Astrocyte (in vitro differentiated cells and primary cell): ENCODE data around the gene RNF7. TPM values are rescaled to one million over a fixed set of nuclear protein-coding genes. Genes with fewer than 3 reads are reported as not detected.
"Not testable (repeated sequence)": the region's sequence is repeated elsewhere in the genome, so short reads cannot be mapped to it uniquely, and the experiment has no call there.

Source experiments
- DNase-seq: peaks from one replicate; pipeline ENCODE4 v3.0.0-alpha.2; 2010; ENCODE audit warnings: low read depth
- FAIRE-seq: peaks from 2 replicates; lab custom pipeline; 2011; peaks lifted over from hg19 to GRCh38; lab: Jason Lieb, UNC
- H2AFZ ChIP-seq: 2 replicates; pipeline ENCODE4 v1.6.0; 2012; ENCODE audit warnings: low read depth, low read length, inconsistent platforms
- H3K27ac ChIP-seq: 2 replicates; pipeline ENCODE4 v1.5.1; 2011; ENCODE audit warnings: low read depth, low read length, inconsistent platforms
- H3K27me3 ChIP-seq: 2 replicates; pipeline ENCODE4 v1.6.0; 2011; ENCODE audit warnings: low read length, inconsistent platforms; ENCODE audit not compliant: insufficient read depth
- H3K36me3 ChIP-seq: 2 replicates; pipeline ENCODE4 v1.5.1; 2011; ENCODE audit warnings: low read length, inconsistent platforms; ENCODE audit not compliant: insufficient read depth
- H3K4me1 ChIP-seq: 2 replicates; pipeline ENCODE4 v1.5.1; 2011; ENCODE audit warnings: low read length, inconsistent platforms; ENCODE audit not compliant: insufficient read depth
- H3K4me2 ChIP-seq: 2 replicates; pipeline ENCODE4 v1.6.0; 2012; ENCODE audit warnings: low read length, inconsistent platforms
- H3K4me3 ChIP-seq: 2 replicates; pipeline ENCODE4 v1.5.1; 2011; ENCODE audit warnings: low read depth, mild to moderate bottlenecking, low read length, inconsistent platforms; ENCODE audit not compliant: insufficient read depth
- H3K79me2 ChIP-seq: 2 replicates; pipeline ENCODE4 v1.6.0; 2012; ENCODE audit warnings: mild to moderate bottlenecking, low read length, inconsistent platforms; ENCODE audit not compliant: insufficient read depth
- H3K9ac ChIP-seq: 2 replicates; pipeline ENCODE4 v1.6.0; 2012; ENCODE audit warnings: mild to moderate bottlenecking, low read length, inconsistent platforms
- H3K9me3 ChIP-seq: 2 replicates; pipeline ENCODE4 v1.5.1; 2012; ENCODE audit warnings: low read depth, mild to moderate bottlenecking, low read length, inconsistent platforms; ENCODE audit not compliant: insufficient read depth
- H4K20me1 ChIP-seq: 2 replicates; pipeline ENCODE4 v1.6.0; 2012; ENCODE audit warnings: low read length, inconsistent platforms; ENCODE audit not compliant: insufficient read depth
- H3K27ac Mint-ChIP-seq: one replicate; pipeline ENCODE4 v1.8.0; 2021; ENCODE audit warnings: mild to moderate bottlenecking, mixed read lengths; ENCODE audit not compliant: unreplicated experiment
- H3K27me3 Mint-ChIP-seq: one replicate; pipeline ENCODE4 v1.8.0; 2021; ENCODE audit warnings: low read depth, mixed read lengths; ENCODE audit not compliant: unreplicated experiment
- H3K36me3 Mint-ChIP-seq: one replicate; pipeline ENCODE4 v1.8.0; 2021; ENCODE audit warnings: low read depth, mixed read lengths; ENCODE audit not compliant: unreplicated experiment
- H3K4me1 Mint-ChIP-seq: one replicate; pipeline ENCODE4 v1.8.0; 2021; ENCODE audit warnings: low read depth, mixed read lengths; ENCODE audit not compliant: unreplicated experiment
- H3K4me3 Mint-ChIP-seq: one replicate; pipeline ENCODE4 v1.8.0; 2021; ENCODE audit warnings: mild to moderate bottlenecking, moderate library complexity, mixed read lengths; ENCODE audit not compliant: unreplicated experiment
- H3K9me3 Mint-ChIP-seq: one replicate; pipeline ENCODE4 v1.8.0; 2021; ENCODE audit warnings: mild to moderate bottlenecking, mixed read lengths; ENCODE audit not compliant: unreplicated experiment
- EZH2 ChIP-seq: IDR thresholded peaks from 2 replicates; pipeline ENCODE4 v1.6.1; 2012; ENCODE audit warnings: mild to moderate bottlenecking, low read length, inconsistent platforms; ENCODE audit not compliant: insufficient read depth
- total RNA-seq: library from RNA; stranded (reverse); gene quantifications from 2 replicates; pipeline ENCODE4 v1.2.1, GENCODE V29; 2021
- TF ChIP-seq, protein P1 (sequence below): IDR thresholded peaks from 2 replicates; pipeline ENCODE4 v1.5.1; 2011; ENCODE audit warnings: low read depth, mild to moderate bottlenecking, inconsistent platforms, low read length, moderate library complexity; ENCODE audit not compliant: insufficient read depth

Gene RNF7
- total RNA-seq, 1 donor from 2014 or later, result 168 TPM

DNA sequence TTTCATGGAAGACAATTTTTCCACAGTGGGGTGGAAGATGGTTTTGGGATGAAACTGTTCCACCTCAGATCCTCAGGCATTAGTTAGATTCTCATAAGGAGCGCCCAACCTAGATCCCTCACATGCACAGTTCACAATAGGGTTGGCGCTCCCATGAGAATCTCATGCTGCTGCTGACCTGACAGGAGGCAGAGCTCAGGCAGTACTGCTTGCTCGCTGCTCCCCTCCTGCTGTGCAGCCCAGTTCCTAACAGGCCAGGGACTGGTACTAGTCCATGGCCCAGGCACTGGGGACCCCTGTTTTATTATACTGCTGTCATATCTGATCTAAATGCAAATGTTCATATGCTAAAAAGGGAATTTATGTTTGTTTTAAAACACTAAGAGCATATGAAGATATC lies 15.3 kb downstream of the RNF7 start:
- H3K79me2 ChIP-seq, result no peaks in the 10 kb centered on the region
- peaks cover 3% of the 10 kb centered on the region for H3K4me1 Mint-ChIP-seq
- no peak overlapping the region for H3K27ac Mint-ChIP-seq
- TF ChIP-seq EZH2, result no peak
- TF ChIP-seq, protein P1, sequence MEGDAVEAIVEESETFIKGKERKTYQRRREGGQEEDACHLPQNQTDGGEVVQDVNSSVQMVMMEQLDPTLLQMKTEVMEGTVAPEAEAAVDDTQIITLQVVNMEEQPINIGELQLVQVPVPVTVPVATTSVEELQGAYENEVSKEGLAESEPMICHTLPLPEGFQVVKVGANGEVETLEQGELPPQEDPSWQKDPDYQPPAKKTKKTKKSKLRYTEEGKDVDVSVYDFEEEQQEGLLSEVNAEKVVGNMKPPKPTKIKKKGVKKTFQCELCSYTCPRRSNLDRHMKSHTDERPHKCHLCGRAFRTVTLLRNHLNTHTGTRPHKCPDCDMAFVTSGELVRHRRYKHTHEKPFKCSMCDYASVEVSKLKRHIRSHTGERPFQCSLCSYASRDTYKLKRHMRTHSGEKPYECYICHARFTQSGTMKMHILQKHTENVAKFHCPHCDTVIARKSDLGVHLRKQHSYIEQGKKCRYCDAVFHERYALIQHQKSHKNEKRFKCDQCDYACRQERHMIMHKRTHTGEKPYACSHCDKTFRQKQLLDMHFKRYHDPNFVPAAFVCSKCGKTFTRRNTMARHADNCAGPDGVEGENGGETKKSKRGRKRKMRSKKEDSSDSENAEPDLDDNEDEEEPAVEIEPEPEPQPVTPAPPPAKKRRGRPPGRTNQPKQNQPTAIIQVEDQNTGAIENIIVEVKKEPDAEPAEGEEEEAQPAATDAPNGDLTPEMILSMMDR, result no peak
- peaks cover 3% of the 10 kb centered on the region for H3K36me3 Mint-ChIP-seq
- no peaks in the 10 kb centered on the region for H3K4me1 ChIP-seq
- no peaks in the 10 kb centered on the region for H3K27me3 ChIP-seq
- H3K9ac ChIP-seq, result no peak overlapping the region
- H3K9me3 Mint-ChIP-seq, result no peaks in the 10 kb centered on the region
- no peak overlapping the region for H3K27ac ChIP-seq
- H4K20me1 ChIP-seq, result peaks cover 13% of the 10 kb centered on the region
- H2AFZ ChIP-seq, result no peak overlapping the region
- no peak overlapping the region for H3K4me3 Mint-ChIP-seq
- FAIRE-seq (no peak), DNase-seq (no peak)
- H3K36me3 ChIP-seq, result peaks cover 13% of the 10 kb centered on the region
- no peaks in the 10 kb centered on the region for H3K9me3 ChIP-seq
- H3K4me3 ChIP-seq, result no peak overlapping the region
- H3K4me2 ChIP-seq, result no peak overlapping the region
- no peaks in the 10 kb centered on the region for H3K27me3 Mint-ChIP-seq

DNA sequence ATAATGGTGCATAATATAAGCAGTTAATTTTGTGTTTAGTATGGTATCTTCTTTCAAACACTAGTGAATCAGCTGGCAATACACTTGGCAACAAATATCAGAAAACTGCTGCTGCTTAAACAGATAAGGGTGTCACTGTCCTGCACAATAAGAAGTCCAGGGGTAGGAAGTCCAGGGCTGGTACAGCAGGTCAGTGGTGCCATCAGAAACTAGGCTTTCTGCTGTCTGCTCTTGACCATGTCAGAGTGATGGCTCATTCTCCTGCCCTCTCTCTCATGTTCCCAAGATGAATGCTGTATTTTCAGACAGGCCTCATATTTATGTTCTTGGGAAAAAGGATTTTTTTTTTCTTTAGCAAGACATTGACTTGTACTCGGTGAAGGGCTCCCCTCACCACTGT lies 15.9 kb downstream of the RNF7 start:
- Histone ChIP-seq H4K20me1 (peaks cover 13% of the 10 kb centered on the region), H3K79me2 (no peaks in the 10 kb centered on the region), H3K27ac (no peak overlapping the region), H3K4me1 (no peaks in the 10 kb centered on the region), H3K9me3 (no peaks in the 10 kb centered on the region), H3K9ac (no peak overlapping the region), H2AFZ (no peak overlapping the region), H3K4me3 (no peak overlapping the region), H3K27me3 (no peaks in the 10 kb centered on the region), H3K4me2 (no peak overlapping the region), H3K36me3 (peaks cover 13% of the 10 kb centered on the region)
- Mint-ChIP-seq H3K36me3 (no peaks in the 10 kb centered on the region), H3K27me3 (no peaks in the 10 kb centered on the region), H3K9me3 (no peaks in the 10 kb centered on the region), H3K4me1 (peaks cover 3% of the 10 kb centered on the region), H3K4me3 (no peak overlapping the region), H3K27ac (no peak overlapping the region)
- no peak for FAIRE-seq
- DNase-seq, result no peak
- TF ChIP-seq EZH2, result no peak
- TF ChIP-seq, protein P1, result no peak

DNA sequence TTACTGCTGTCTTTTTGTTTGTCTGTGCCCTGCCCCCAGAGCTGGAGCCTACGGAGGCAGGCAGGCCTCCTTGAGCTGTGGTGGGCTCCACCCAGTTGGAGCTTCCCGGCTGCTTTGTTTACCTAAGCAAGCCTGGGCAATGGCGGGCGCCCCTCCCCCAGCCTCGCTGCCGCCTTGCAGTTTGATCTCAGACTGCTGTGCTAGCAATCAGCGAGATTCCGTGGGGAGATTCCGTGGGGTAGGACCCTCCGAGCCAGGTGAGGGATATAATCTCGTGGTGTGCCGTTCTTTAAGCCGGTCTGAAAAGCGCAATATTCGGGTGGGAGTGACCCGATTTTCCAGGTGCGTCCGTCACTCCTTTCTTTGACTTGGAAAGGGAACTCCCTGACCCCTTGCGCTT lies 24.5 kb downstream of the RNF7 start:
- not testable (repeated sequence) for H3K9me3 Mint-ChIP-seq, H3K27ac Mint-ChIP-seq, H2AFZ ChIP-seq, DNase-seq, H3K9ac ChIP-seq, H3K36me3 ChIP-seq, H3K27me3 Mint-ChIP-seq, H3K4me1 ChIP-seq, H3K4me3 Mint-ChIP-seq, H3K36me3 Mint-ChIP-seq, H4K20me1 ChIP-seq, H3K79me2 ChIP-seq, H3K4me1 Mint-ChIP-seq, H3K27ac ChIP-seq, H3K27me3 ChIP-seq, FAIRE-seq, H3K4me3 ChIP-seq, H3K9me3 ChIP-seq, H3K4me2 ChIP-seq
